Neural cell (in vitro differentiated cells): Measurements from ENCODE around the gene LATS2. TPM values are rescaled to one million over a fixed set of nuclear protein-coding genes. Genes with fewer than 3 reads are reported as not detected.

Experiments used
- H2AFZ ChIP-seq: fragments of 200-600, 300-800 bp; sonication (generic), shearing (Covaris generic); 2 replicates; pipeline ENCODE4 v1.6.0; 2014; ENCODE audit warnings: low read depth, mild to moderate bottlenecking, antibody characterized with exemption, low read length, moderate library complexity
- H3F3A ChIP-seq: fragments of 200-600 bp; shearing (Covaris generic); 2 replicates; pipeline ENCODE4 v1.6.1; 2016; ENCODE audit warnings: mild to moderate bottlenecking, moderate library complexity, mixed read lengths, antibody characterized with exemption, low read length; ENCODE audit not compliant: insufficient read depth, poor library complexity, severe bottlenecking
- H3K27ac ChIP-seq: fragments of 200-600, 300-800 bp; sonication (generic), shearing (Covaris generic); 2 replicates; pipeline ENCODE4 v1.5.1; 2014; ENCODE audit warnings: mild to moderate bottlenecking, low read length, moderate library complexity
- H3K27me3 ChIP-seq: fragments of 300-800, 200-600 bp; sonication (generic), shearing (Covaris generic); 2 replicates; pipeline ENCODE4 v1.6.0; 2014; ENCODE audit warnings: mild to moderate bottlenecking, low read depth, low read length, moderate library complexity; ENCODE audit not compliant: insufficient read depth
- H3K36me3 ChIP-seq: fragments of 300-800, 200-600 bp; sonication (generic), shearing (Covaris generic); 2 replicates; pipeline ENCODE4 v1.5.1; 2014; ENCODE audit warnings: mild to moderate bottlenecking, antibody characterized with exemption, low read length, moderate library complexity; ENCODE audit not compliant: insufficient read depth
- H3K4me2 ChIP-seq: fragments of 300-800, 200-600 bp; sonication (generic), shearing (Covaris generic); 2 replicates; pipeline ENCODE4 v1.6.0; 2014; ENCODE audit warnings: mild to moderate bottlenecking, low read length
- H3K4me3 ChIP-seq: fragments of 300-800, 200-600 bp; sonication (generic), shearing (Covaris generic); 2 replicates; pipeline ENCODE4 v1.5.1; 2014; ENCODE audit warnings: mild to moderate bottlenecking, low read length, moderate library complexity
- H3K79me2 ChIP-seq: fragments of 200-600 bp; shearing (Covaris generic); replicated peaks from 2 replicates; pipeline ENCODE4 v1.6.0; 2014; ENCODE audit warnings: mild to moderate bottlenecking, low read length, moderate library complexity; ENCODE audit not compliant: insufficient read depth
- H3K9ac ChIP-seq: fragments of 300-800, 200-600 bp; sonication (generic), shearing (Covaris generic); 2 replicates; pipeline ENCODE4 v1.6.1; 2016; ENCODE audit warnings: mild to moderate bottlenecking, low read length, mixed read lengths
- H3K9me2 ChIP-seq: fragments of 200-600 bp; shearing (Covaris generic); 2 replicates; pipeline ENCODE4 v1.6.1; 2016; ENCODE audit warnings: mild to moderate bottlenecking, low read length, mixed read lengths; ENCODE audit not compliant: insufficient read depth
- H3K9me3 ChIP-seq: fragments of 200-600, 300-800 bp; sonication (generic), shearing (Covaris generic); 2 replicates; pipeline ENCODE4 v1.6.1; 2016; ENCODE audit warnings: mild to moderate bottlenecking, mixed run types, low read length, moderate library complexity, mixed read lengths
- H4K20me1 ChIP-seq: fragments of 200-600 bp; shearing (Covaris generic); 2 replicates; pipeline ENCODE4 v1.6.1; 2016; ENCODE audit warnings: mild to moderate bottlenecking, mixed run types; ENCODE audit not compliant: insufficient read depth
- CTCF ChIP-seq: fragments of 450-650 bp; IDR thresholded peaks from 2 replicates; pipeline ENCODE4 v1.5.1; 2014; ENCODE audit warnings: antibody characterized with exemption, mild to moderate bottlenecking, moderate library complexity; ENCODE audit not compliant: poor library complexity, severe bottlenecking
- EP300 ChIP-seq: fragments of 450-650 bp; conservative IDR thresholded peaks from 2 replicates; pipeline ENCODE4 v1.6.1; 2014; ENCODE audit warnings: antibody characterized with exemption, mild to moderate bottlenecking, moderate library complexity; ENCODE audit not compliant: poor library complexity, severe bottlenecking
- EZH2 ChIP-seq: fragments of 200-600, 300-800 bp; shearing (Covaris generic), sonication (generic); IDR thresholded peaks from 2 replicates; pipeline ENCODE4 v1.6.1; 2014; ENCODE audit warnings: antibody characterized with exemption, low read length, borderline replicate concordance, mild to moderate bottlenecking; ENCODE audit not compliant: insufficient read depth, poor library complexity, severe bottlenecking
- MXI1 ChIP-seq: fragments of 450-650 bp; conservative IDR thresholded peaks from 2 replicates; pipeline ENCODE4 v1.6.1; 2014; ENCODE audit warnings: antibody characterized with exemption, mild to moderate bottlenecking; ENCODE audit not compliant: poor library complexity, severe bottlenecking
- POLR2AphosphoS5 ChIP-seq: IDR thresholded peaks from 2 replicates; pipeline ENCODE4 v1.6.1; 2012
- RAD21 ChIP-seq: fragments of 450-650 bp; conservative IDR thresholded peaks from 2 replicates; pipeline ENCODE4 v1.6.1; 2014; ENCODE audit warnings: antibody characterized with exemption, mild to moderate bottlenecking, moderate library complexity
- REST ChIP-seq: IDR thresholded peaks from 2 replicates; pipeline ENCODE4 v1.6.1; 2012; ENCODE audit warnings: borderline replicate concordance
- SMC3 ChIP-seq: fragments of 450-650 bp; conservative IDR thresholded peaks from 2 replicates; pipeline ENCODE4 v1.6.1; 2014; ENCODE audit warnings: antibody characterized with exemption, mild to moderate bottlenecking, moderate library complexity; ENCODE audit not compliant: poor library complexity
- TAF1 ChIP-seq: IDR thresholded peaks from 2 replicates; pipeline ENCODE4 v1.6.1; 2012; ENCODE audit warnings: low read depth
- polyA plus RNA-seq: library from polyadenylated mRNA; depleted of rRNA; stranded (reverse); fragments of >200 nt; gene quantifications from 2 replicates; pipeline ENCODE4 v1.2.3, GENCODE V29; 2014

Gene LATS2
- polyA plus RNA-seq, 1 donor from 2014 or later, result 2.6 TPM

- Histone ChIP-seq H3K27ac (no peak overlapping the region), H3K27me3 (no peaks in the 10 kb centered on the region), H3K9ac (no peak overlapping the region), H3K4me2 (no peak overlapping the region), H3K9me2 (no peaks in the 10 kb centered on the region), H3K36me3 (no peaks in the 10 kb centered on the region), H3K4me3 (no peak overlapping the region), H3K79me2 (no peaks in the 10 kb centered on the region), H3K9me3 (no peaks in the 10 kb centered on the region), H2AFZ (no peak overlapping the region), H4K20me1 (no peaks in the 10 kb centered on the region), H3F3A (no peaks in the 10 kb centered on the region)
- TF ChIP-seq SMC3 (no peak), TAF1 (no peak), EP300 (no peak), EZH2 (no peak), POLR2AphosphoS5 (no peak), CTCF (no peak), RAD21 (no peak), MXI1 (no peak), REST (no peak)
Observed at GRCh38 chr13:21000647-21001046, 60.7 kb downstream of the LATS2 start.

GRCh38 chr13:20998649-20999415 is 62.6 kb downstream of the LATS2 start:
- Histone ChIP-seq H3K4me3 (no peak overlapping the region), H3K79me2 (no peaks in the 10 kb centered on the region), H3K4me2 (no peak overlapping the region), H3K9me3 (no peaks in the 10 kb centered on the region), H3K36me3 (no peaks in the 10 kb centered on the region), H2AFZ (no peak overlapping the region), H3K27ac (no peak overlapping the region), H3K9ac (no peak overlapping the region), H4K20me1 (no peaks in the 10 kb centered on the region), H3F3A (no peaks in the 10 kb centered on the region), H3K27me3 (no peaks in the 10 kb centered on the region), H3K9me2 (no peaks in the 10 kb centered on the region)
- no peak for TF ChIP-seq CTCF
- TF ChIP-seq EZH2, result no peak
- TF ChIP-seq RAD21, result no peak
- no peak for TF ChIP-seq EP300
